Omental fat pad (tissue), 4 donors: ENCODE data around the gene MEIS1. TPM values are rescaled to one million over a fixed set of nuclear protein-coding genes. Genes with fewer than 3 reads are reported as not detected.

ENCODE experiments used
- ATAC-seq: fragments of 150-250 bp; one replicate; pipeline ENCODE4 v1.9.1; 2016; ENCODE audit warnings: mild to moderate bottlenecking, moderate library complexity; ENCODE audit not compliant: low FRiP score
- DNase-seq: peaks from one replicate; pipeline ENCODE4 v3.0.0-alpha.2; 2019; ENCODE audit warnings: low spot score
- CTCF ChIP-seq, 3 donors: fragments of 450-650 bp; IDR thresholded peaks; one replicate each; pipeline ENCODE4 v1.5.1; 2016 to 2017; ENCODE audit warnings: antibody characterized with exemption in 3 of 3, mild to moderate bottlenecking in 3 of 3, moderate library complexity in 2 of 3
- total RNA-seq, 4 donors: library from RNA; depleted of rRNA; stranded (reverse); fragments of >200 nt; gene quantifications; one replicate each; pipeline ENCODE4 v1.1.0, GENCODE V29; 2016

MEIS1 gene
- total RNA-seq, 4 donors from 2014 or later, result 19.8 to 67.3 (median 46.3) TPM

- DNase-seq, result no peak
These were observed 1.7 kb downstream of the MEIS1 start for GRCh38 chr2:66436581-66437001.

GRCh38 chr2:66437109-66437690 lies 2.3 kb downstream of the MEIS1 start:
- no peak for TF ChIP-seq CTCF (IDR thresholded peaks at IDR 0.05)
- no peak for DNase-seq
- ATAC-seq, result no peak

More at GRCh38 chr2:66436581-66437001, 1.7 kb downstream of the MEIS1 start:
- TF ChIP-seq CTCF (IDR thresholded peaks at IDR 0.05), result no peak
- no peak for ATAC-seq

- DNase-seq (no peak), ATAC-seq (no peak)
- TF ChIP-seq CTCF (IDR thresholded peaks at IDR 0.05), result no peak
These were observed 3.0 kb downstream of the MEIS1 start for GRCh38 chr2:66437691-66438497.

GRCh38 chr2:66438498-66438833 lies 3.5 kb downstream of the MEIS1 start:
- ATAC-seq, result no peak
- TF ChIP-seq CTCF (IDR thresholded peaks at IDR 0.05), result no peak
- DNase-seq, result no peak

- ATAC-seq (no peak), DNase-seq (no peak)
- TF ChIP-seq CTCF (IDR thresholded peaks at IDR 0.05), result no peak
These were observed 4.2 kb downstream of the MEIS1 start for GRCh38 chr2:66438891-66439811.

- no peak for ATAC-seq
These were observed 5.1 kb downstream of the MEIS1 start for GRCh38 chr2:66439812-66440542.

More at GRCh38 chr2:66439812-66440542, 5.1 kb downstream of the MEIS1 start:
- no peak for DNase-seq
- no peak for TF ChIP-seq CTCF (IDR thresholded peaks at IDR 0.05)
